K562 (cell line): Measurements from ENCODE around the gene ALDH5A1. TPM values are rescaled to one million over a fixed set of nuclear protein-coding genes. Genes with fewer than 3 reads are reported as not detected.

Experiments used
- ARID2 ChIP-seq: fragments of 450-650 bp; IDR thresholded peaks from 2 replicates; pipeline ENCODE4 v1.6.1; 2017; ENCODE audit warnings: antibody characterized with exemption, mild to moderate bottlenecking
- BRCA1 ChIP-seq, 2 experiments: fragments of 450-650 bp in 1 of 2; sonication (generic) in 1 of 2; formaldehyde crosslinking in 1 of 2; IDR thresholded peaks; 2 replicates each; pipeline versions ENCODE4 v1.5.0 to v1.6.1; 2017 to 2020; ENCODE audit warnings: mild to moderate bottlenecking in 1 of 2, missing genetic modification reagents in 1 of 2
- BRD4 ChIP-seq: fragments of 200-600 bp; sonication (generic); IDR thresholded peaks from 2 replicates; pipeline ENCODE4 v1.6.1; 2017; ENCODE audit warnings: inconsistent platforms
- DIDO1 ChIP-seq: fragments of 450-650 bp; IDR thresholded peaks from 2 replicates; pipeline ENCODE4 v1.6.1; 2016; ENCODE audit warnings: low read depth, missing biosample characterization, missing genetic modification characterization
- ETV6 ChIP-seq, 3 experiments: fragments of 150-350 bp in 1 of 3; sonication (generic) in 1 of 3; formaldehyde crosslinking in 1 of 3; IDR thresholded peaks; 2 replicates each; pipeline versions ENCODE4 v1.6.1 to v1.8.0; 2014 to 2022; ENCODE audit warnings: borderline replicate concordance in 2 of 3, low read depth in 2 of 3, antibody characterized with exemption in 1 of 3, low read length in 1 of 3, mild to moderate bottlenecking in 1 of 3, missing genetic modification reagents in 1 of 3
- GABPA ChIP-seq: fragments of 200-800 bp; sonication (Bioruptor generic); conservative IDR thresholded peaks from 2 replicates; pipeline ENCODE4 v1.6.1; 2016; ENCODE audit warnings: low read depth, missing genetic modification characterization, missing compliant biosample characterization
- HSF4 ChIP-seq: fragments of 250-450 bp; sonication (Bioruptor Pico); IDR thresholded peaks from 2 replicates; pipeline ENCODE4 v2.1.2; 2022; ENCODE audit warnings: mild to moderate bottlenecking, moderate library complexity, borderline replicate concordance
- KDM4B ChIP-seq, 2 experiments: fragments of 450-650 bp in 1 of 2; sonication (generic) in 1 of 2; IDR thresholded peaks; 2 replicates each; pipeline ENCODE4 v1.6.1; 2016 to 2017; ENCODE audit warnings: borderline replicate concordance in 2 of 2, antibody characterized with exemption in 1 of 2, low read depth in 1 of 2, mild to moderate bottlenecking in 1 of 2
- MTA2 ChIP-seq: fragments of 450-650 bp; IDR thresholded peaks from 2 replicates; pipeline ENCODE4 v1.6.1; 2016; ENCODE audit warnings: low read depth
- NBN ChIP-seq: fragments of 450-650 bp; IDR thresholded peaks from 2 replicates; pipeline ENCODE4 v1.6.1; 2016; ENCODE audit warnings: low read depth, mild to moderate bottlenecking
- POLR2G ChIP-seq: fragments of 200-400 bp; formaldehyde crosslinking; IDR thresholded peaks from 2 replicates; pipeline ENCODE4 v1.6.1; 2017; ENCODE audit warnings: low read depth, mild to moderate bottlenecking, antibody characterized with exemption, low read length, moderate library complexity
- RAD51 ChIP-seq: fragments of 450-650 bp; IDR thresholded peaks from 2 replicates; pipeline ENCODE4 v1.7.1; 2016; ENCODE audit warnings: low read depth, mild to moderate bottlenecking, borderline replicate concordance
- RBM25 ChIP-seq: fragments of 200-400 bp; formaldehyde crosslinking; IDR thresholded peaks from 2 replicates; pipeline ENCODE4 v1.6.1; 2018; ENCODE audit warnings: low read length, low read depth, moderate library complexity; ENCODE audit not compliant: severe bottlenecking
- SLC30A9 ChIP-seq: fragments of 250-450 bp; sonication (Bioruptor Pico); IDR thresholded peaks from 2 replicates; pipeline ENCODE4 v1.8.0; 2022; ENCODE audit warnings: mild to moderate bottlenecking, moderate library complexity
- SMC3 ChIP-seq: conservative IDR thresholded peaks from 2 replicates; pipeline ENCODE4 v1.6.1; 2011; ENCODE audit warnings: low read depth, low read length, improper control_type of control experiment; ENCODE audit not compliant: insufficient read depth
- TSC22D4 ChIP-seq: fragments of 450-650 bp; IDR thresholded peaks from 2 replicates; pipeline ENCODE4 v1.6.1; 2016; ENCODE audit warnings: missing genetic modification characterization, missing biosample characterization, control low read depth
- U2AF2 ChIP-seq: fragments of 200-400 bp; formaldehyde crosslinking; optimal IDR thresholded peaks from 2 replicates; pipeline ENCODE3; 2017; ENCODE audit warnings: low read depth, mild to moderate bottlenecking, low read length
- ZC3H8 ChIP-seq: fragments of 450-650 bp; IDR thresholded peaks from 2 replicates; pipeline ENCODE4 v1.6.1; 2017
- ZNF134 ChIP-seq: fragments of 250-450 bp; sonication (Bioruptor Pico); conservative IDR thresholded peaks from 2 replicates; pipeline ENCODE4 v1.4.0; 2020
- ZNF23 ChIP-seq: fragments of 250-450 bp; sonication (Bioruptor Pico); IDR thresholded peaks from 2 replicates; pipeline ENCODE4 v1.4.0; 2020; ENCODE audit warnings: mild to moderate bottlenecking
- ZNF316 ChIP-seq: fragments of 450-650 bp; IDR thresholded peaks from 2 replicates; pipeline ENCODE4 v1.6.1; 2016
- ZNF436 ChIP-seq: fragments of 250-450, 450-650 bp; sonication (Bioruptor Pico); formaldehyde crosslinking; IDR thresholded peaks from 2 replicates; pipeline ENCODE4 v1.7.0; 2020; ENCODE audit warnings: mild to moderate bottlenecking
- polyA plus RNA-seq, 8 experiments: library from polyadenylated mRNA; depleted of rRNA in 4 of 8; stranded (reverse) in 5 of 8; unstranded in 3 of 8; fragments of >200 nt; fragmentation: Nextera tagmentation in 2 of 8; fragmentation: Illumina TruSeq in 1 of 8; extraction: Ambion mirVana in 2 of 8; extraction: Trizol in 1 of 8; gene quantifications; 2 replicates each; pipeline versions ENCODE4 v1.2.1 to v1.2.3, GENCODE V29; 2011 to 2014; ENCODE audit warnings: inconsistent platforms in 1 of 8, missing spikeins in 1 of 8
- total RNA-seq, 7 experiments: library from RNA; depleted of rRNA in 6 of 7; stranded (reverse); fragments of >200 nt in 6 of 7; fragmentation: Illumina TruSeq in 2 of 7; extraction: Trizol in 2 of 7; gene quantifications; 2 replicates each; pipeline versions ENCODE4 v1.2.1 to v1.2.3, GENCODE V29; 2011 to 2021; ENCODE audit warnings: low replicate concordance in 1 of 7
- TF ChIP-seq, protein P1 (sequence below): fragments of 450-650 bp; IDR thresholded peaks from 2 replicates; pipeline ENCODE4 v1.6.1; 2018; ENCODE audit warnings: mild to moderate bottlenecking, low read depth; ENCODE audit not compliant: partially characterized antibody
- TF ChIP-seq, protein P2 (sequence below): fragments of 200-800 bp; sonication (Bioruptor generic); IDR thresholded peaks from 2 replicates; pipeline ENCODE4 v1.6.1; 2017; ENCODE audit warnings: missing genetic modification characterization, missing compliant biosample characterization
- TF ChIP-seq, protein P3 (sequence below): sonication (generic); formaldehyde crosslinking; IDR thresholded peaks from 2 replicates; pipeline ENCODE4 v1.8.0; 2022; ENCODE audit warnings: missing genetic modification reagents, mild to moderate bottlenecking, moderate library complexity, borderline replicate concordance

ALDH5A1 gene
- total and polyA plus RNA-seq, 9 of the 15 experiments (the other 6 are each of a cell fraction or from before 2014, with no cell fraction given): 2.2 to 19.7 (median 9.5) TPM

DNA sequence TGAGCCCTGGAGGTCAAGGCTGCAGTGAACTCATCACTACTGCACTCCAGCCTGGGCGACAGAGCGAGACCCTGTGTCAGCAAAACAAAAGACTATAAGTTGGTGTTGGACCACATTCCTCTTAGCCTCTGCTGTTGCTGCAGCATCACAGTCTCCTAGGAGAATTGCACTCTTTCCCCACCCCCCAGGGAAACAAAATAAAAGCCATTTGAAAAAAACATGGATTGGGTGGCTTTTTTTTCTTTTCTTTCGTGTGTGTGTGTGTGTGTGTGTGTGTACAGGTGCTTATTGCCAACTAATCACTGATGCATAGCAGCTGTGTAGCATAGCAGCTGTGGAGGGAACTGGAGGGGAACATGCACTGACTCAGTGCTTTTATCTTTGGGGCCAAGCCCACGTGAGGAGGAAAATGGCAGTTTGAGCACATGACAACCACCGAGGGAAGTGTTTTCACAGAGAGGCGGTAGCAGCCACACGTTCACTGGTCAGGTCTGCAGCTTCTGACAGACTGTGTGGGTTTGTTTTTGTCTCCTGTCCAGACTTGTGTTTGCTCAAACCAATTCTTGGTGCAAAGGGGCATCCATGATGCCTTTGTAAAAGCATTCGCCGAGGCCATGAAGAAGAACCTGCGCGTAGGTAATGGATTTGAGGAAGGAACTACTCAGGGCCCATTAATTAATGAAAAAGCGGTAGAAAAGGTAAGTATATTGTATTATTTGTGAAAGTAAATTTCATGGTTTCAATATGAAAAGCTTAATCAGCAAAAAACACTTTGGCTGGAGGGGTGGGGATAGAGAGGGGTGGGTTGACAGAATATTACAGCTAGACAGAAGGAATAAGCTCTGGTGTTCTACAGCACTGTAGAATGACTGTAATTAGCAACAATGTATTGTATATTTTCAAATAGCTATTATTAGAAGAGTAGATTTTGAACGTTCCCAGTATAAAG, 27.7 kb downstream of the ALDH5A1 start (continued):
- TF ChIP-seq, protein P1, sequence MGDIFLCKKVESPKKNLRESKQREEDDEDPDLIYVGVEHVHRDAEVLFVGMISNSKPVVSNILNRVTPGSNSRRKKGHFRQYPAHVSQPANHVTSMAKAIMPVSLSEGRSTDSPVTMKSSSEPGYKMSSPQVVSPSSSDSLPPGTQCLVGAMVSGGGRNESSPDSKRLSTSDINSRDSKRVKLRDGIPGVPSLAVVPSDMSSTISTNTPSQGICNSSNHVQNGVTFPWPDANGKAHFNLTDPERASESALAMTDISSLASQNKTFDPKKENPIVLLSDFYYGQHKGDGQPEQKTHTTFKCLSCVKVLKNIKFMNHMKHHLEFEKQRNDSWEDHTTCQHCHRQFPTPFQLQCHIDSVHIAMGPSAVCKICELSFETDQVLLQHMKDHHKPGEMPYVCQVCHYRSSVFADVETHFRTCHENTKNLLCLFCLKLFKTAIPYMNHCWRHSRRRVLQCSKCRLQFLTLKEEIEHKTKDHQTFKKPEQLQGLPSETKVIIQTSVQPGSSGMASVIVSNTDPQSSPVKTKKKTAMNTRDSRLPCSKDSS: no peak
- TF ChIP-seq POLR2G (no peak), NBN (no peak), ZNF316 (peak; percentile 89), SLC30A9 (no peak), ZC3H8 (no peak), ZNF436 (CRISPR knock-in tag) (no peak), SMC3 (no peak), RBM25 (no peak), DIDO1 (no peak), TSC22D4 (tag) (no peak), MTA2 (no peak), BRCA1 (IDR thresholded peaks at IDR 0.05) (no peak), BRCA1 (CRISPR knock-in tag; IDR thresholded peaks at IDR 0.05) (no peak), BRD4 (no peak), GABPA (tag) (no peak), RAD51 (peak; percentile 75), ETV6 (IDR thresholded peaks at IDR 0.05; ENCODE audit: borderline replicate concordance in 1 of 2, low read depth in 2 of 2, low read length in 1 of 2) (no peak), ETV6 (CRISPR knock-in tag; IDR thresholded peaks at IDR 0.05; ENCODE audit: borderline replicate concordance) (no peak), ZNF23 (no peak), ARID2 (no peak), HSF4 (no peak), ZNF134 (CRISPR knock-in tag) (0 out of 2 replicates have a peak, but pooled peaks have one; percentile 54), U2AF2 (no peak), KDM4B (IDR thresholded peaks at IDR 0.05; ENCODE audit: borderline replicate concordance in 2 of 2, low read depth in 1 of 2) (no peak)
- TF ChIP-seq, protein P2, sequence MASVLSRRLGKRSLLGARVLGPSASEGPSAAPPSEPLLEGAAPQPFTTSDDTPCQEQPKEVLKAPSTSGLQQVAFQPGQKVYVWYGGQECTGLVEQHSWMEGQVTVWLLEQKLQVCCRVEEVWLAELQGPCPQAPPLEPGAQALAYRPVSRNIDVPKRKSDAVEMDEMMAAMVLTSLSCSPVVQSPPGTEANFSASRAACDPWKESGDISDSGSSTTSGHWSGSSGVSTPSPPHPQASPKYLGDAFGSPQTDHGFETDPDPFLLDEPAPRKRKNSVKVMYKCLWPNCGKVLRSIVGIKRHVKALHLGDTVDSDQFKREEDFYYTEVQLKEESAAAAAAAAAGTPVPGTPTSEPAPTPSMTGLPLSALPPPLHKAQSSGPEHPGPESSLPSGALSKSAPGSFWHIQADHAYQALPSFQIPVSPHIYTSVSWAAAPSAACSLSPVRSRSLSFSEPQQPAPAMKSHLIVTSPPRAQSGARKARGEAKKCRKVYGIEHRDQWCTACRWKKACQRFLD: peak; percentile 81
- TF ChIP-seq, protein P3, sequence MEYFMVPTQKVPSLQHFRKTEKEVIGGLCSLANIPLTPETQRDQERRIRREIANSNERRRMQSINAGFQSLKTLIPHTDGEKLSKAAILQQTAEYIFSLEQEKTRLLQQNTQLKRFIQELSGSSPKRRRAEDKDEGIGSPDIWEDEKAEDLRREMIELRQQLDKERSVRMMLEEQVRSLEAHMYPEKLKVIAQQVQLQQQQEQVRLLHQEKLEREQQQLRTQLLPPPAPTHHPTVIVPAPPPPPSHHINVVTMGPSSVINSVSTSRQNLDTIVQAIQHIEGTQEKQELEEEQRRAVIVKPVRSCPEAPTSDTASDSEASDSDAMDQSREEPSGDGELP (CRISPR knock-in tag): peak; percentile 63
